Stomach (tissue), 4 donors: ENCODE measurements around the gene CNTN1.

ENCODE experiments used
- POLR2AphosphoS5 ChIP-seq, 3 donors: sonication (generic); formaldehyde crosslinking; IDR thresholded peaks; one replicate each; pipeline ENCODE4 v1.6.1; 2016; ENCODE audit warnings: antibody characterized with exemption in 3 of 3
- TF ChIP-seq, protein P1 (sequence below), 7 experiments: fragments of 450-650 bp in 4 of 7; fragments of 200-600 bp in 3 of 7; sonication (generic) in 3 of 7; IDR thresholded peaks; one replicate each; pipeline ENCODE4 v1.5.1; 2016 to 2019; ENCODE audit warnings: antibody characterized with exemption in 7 of 7, control low read depth in 2 of 7, mild to moderate bottlenecking in 1 of 7

DNA sequence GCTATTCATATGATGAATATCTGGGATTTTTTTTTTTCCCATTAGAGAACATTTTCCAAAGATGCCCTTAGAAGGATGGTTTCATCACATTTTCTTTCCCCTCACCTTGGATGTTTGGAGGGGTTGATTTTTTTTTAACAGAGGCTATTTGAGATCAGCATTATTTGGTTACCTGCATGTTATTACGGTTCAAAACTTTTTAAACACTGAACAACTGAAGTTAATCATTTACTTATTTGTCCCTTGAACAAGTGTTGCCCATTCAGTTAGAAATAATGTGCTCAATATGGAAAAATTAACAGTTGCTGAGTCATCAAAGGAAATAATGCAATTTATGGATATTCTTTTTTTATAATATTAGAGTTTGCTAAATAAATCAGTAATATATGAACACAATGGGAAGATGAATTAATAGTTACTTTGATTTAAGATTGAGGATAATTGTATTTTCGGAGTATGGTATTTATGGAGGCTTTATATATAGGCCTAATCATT lies 26.7 kb downstream of the CNTN1 start:
- TF ChIP-seq, protein P1, sequence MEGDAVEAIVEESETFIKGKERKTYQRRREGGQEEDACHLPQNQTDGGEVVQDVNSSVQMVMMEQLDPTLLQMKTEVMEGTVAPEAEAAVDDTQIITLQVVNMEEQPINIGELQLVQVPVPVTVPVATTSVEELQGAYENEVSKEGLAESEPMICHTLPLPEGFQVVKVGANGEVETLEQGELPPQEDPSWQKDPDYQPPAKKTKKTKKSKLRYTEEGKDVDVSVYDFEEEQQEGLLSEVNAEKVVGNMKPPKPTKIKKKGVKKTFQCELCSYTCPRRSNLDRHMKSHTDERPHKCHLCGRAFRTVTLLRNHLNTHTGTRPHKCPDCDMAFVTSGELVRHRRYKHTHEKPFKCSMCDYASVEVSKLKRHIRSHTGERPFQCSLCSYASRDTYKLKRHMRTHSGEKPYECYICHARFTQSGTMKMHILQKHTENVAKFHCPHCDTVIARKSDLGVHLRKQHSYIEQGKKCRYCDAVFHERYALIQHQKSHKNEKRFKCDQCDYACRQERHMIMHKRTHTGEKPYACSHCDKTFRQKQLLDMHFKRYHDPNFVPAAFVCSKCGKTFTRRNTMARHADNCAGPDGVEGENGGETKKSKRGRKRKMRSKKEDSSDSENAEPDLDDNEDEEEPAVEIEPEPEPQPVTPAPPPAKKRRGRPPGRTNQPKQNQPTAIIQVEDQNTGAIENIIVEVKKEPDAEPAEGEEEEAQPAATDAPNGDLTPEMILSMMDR (IDR thresholded peaks at IDR 0.05), result no peak
- no peak for TF ChIP-seq POLR2AphosphoS5 (IDR thresholded peaks at IDR 0.05)
